ENCODE measurements around the gene GARIN5B. TPM values are rescaled to one million over a fixed set of nuclear protein-coding genes. Genes with fewer than 3 reads are reported as not detected.

Gene GARIN5B
- total and polyA plus RNA-seq, 2 of the 4 experiments (the other 2 are of a cell fraction): not detected

DNA sequence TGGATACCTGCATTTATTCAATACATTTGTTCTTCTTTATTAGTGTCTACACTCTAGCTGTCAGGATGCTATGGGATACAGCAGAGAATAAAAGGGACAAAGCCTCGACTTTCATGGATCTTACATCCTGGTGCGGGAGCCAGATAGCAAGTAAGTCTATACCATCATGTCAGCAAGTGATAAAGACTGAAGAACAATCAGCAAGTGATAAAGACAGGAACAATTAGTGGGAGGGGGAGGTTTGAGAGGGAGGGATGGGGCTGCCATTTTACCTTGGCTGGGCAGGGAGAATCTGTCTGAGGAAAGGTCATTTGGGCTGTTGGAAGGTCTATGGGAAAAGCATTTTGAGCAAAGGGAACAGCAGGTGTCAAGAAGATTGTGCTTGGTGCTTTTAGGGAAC lies 47.1 kb upstream of the GARIN5B start:
- ATAC-seq (ENCODE audit: low read depth) (no peak), DNase-seq (no peak)
- Histone ChIP-seq H2AFZ (replicated peaks; ENCODE audit: low read length, poor library complexity) (no peak overlapping the region), H3K4me1 (ENCODE audit: control insufficient read depth, insufficient read depth, low read length) (peaks cover 17% of the 10 kb centered on the region), H3K27me3 (ENCODE audit: control insufficient read depth, insufficient read depth, low read length) (no peaks in the 10 kb centered on the region; the same call in 1 of the 2 replicates), H2BK15ac (ENCODE audit: low read depth, low read length) (no peak overlapping the region), H3K9me1 (ENCODE audit: insufficient read depth, low read length) (peaks cover 15% of the 10 kb centered on the region), H3K4me2 (ENCODE audit: low read depth, low read length) (no peak overlapping the region), H3K4ac (ENCODE audit: low read depth, low read length) (no peak overlapping the region), H3K18ac (ENCODE audit: low read depth, low read length) (no peak overlapping the region), H2BK5ac (ENCODE audit: low read depth, low read length, poor library complexity, severe bottlenecking) (no peak overlapping the region), H3K4me3 (ENCODE audit: insufficient read depth, low read depth, low read length) (no peak overlapping the region), H2AK5ac (ENCODE audit: low read depth, low read length) (no peak overlapping the region), H3K14ac (replicated peaks; ENCODE audit: low read depth, low read length) (no peak overlapping the region), H3K36me3 (ENCODE audit: control insufficient read depth, insufficient read depth, low read length) (peaks cover 14% of the 10 kb centered on the region), H3K9ac (ENCODE audit: low read depth, low read length) (no peak overlapping the region), H4K5ac (ENCODE audit: low read depth, low read length) (no peak overlapping the region), H3K27ac (ENCODE audit: insufficient read depth, low read length) (no peak overlapping the region), H3K9me3 (ENCODE audit: control insufficient read depth, insufficient read depth, low read length) (no peaks in the 10 kb centered on the region), H2AK9ac (replicated peaks; ENCODE audit: low read depth, low read length, poor library complexity) (no peak overlapping the region), H4K91ac (ENCODE audit: insufficient read depth, low read depth, low read length) (no peak overlapping the region), H3K23ac (ENCODE audit: low read depth, low read length) (no peak overlapping the region), H4K8ac (ENCODE audit: low read depth in 2 of 2, low read length in 2 of 2) (no peak overlapping the region), H2BK20ac (ENCODE audit: low read depth, low read length) (no peak overlapping the region), H3K56ac (ENCODE audit: extremely low read depth, insufficient read depth, low read length) (no peak overlapping the region), H4K20me1 (ENCODE audit: insufficient read depth, low read length) (peaks cover 20% of the 10 kb centered on the region), H2BK120ac (ENCODE audit: low read depth, low read length) (no peak overlapping the region), H3K79me1 (ENCODE audit: low read depth in 1 of 2, low read length in 2 of 2) (peaks cover 0 to 17% of the 10 kb centered on the region in 2 experiments; a peak in 2 of 4 replicates)
- POLR2A ChIA-PET (ENCODE audit: unreplicated experiment): no interaction called here
- BruUV-seq (replicated peaks): no TSS peak
- CTCF ChIA-PET: no interaction called here
- dilution Hi-C loops (cut with HindIII; ENCODE audit: low sequenced_read_pairs, unreplicated experiment): no loop called here
- in situ Hi-C loops (cut with MboI; ENCODE audit: low sequenced_read_pairs): no loop called here
- intact Hi-C loops (cut with micrococcal nuclease): no loop called here
- TF ChIP-seq MAFK (IDR thresholded peaks at IDR 0.05; ENCODE audit: low read depth, low read length): no peak
- TF ChIP-seq, protein P1, sequence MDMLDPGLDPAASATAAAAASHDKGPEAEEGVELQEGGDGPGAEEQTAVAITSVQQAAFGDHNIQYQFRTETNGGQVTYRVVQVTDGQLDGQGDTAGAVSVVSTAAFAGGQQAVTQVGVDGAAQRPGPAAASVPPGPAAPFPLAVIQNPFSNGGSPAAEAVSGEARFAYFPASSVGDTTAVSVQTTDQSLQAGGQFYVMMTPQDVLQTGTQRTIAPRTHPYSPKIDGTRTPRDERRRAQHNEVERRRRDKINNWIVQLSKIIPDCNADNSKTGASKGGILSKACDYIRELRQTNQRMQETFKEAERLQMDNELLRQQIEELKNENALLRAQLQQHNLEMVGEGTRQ (IDR thresholded peaks at IDR 0.05; ENCODE audit: low read depth, low read length): no peak
- no peak for TF ChIP-seq FOS (IDR thresholded peaks at IDR 0.05; ENCODE audit: low read depth, low read length)
- no peak for TF ChIP-seq MAZ (IDR thresholded peaks at IDR 0.05; ENCODE audit: borderline replicate concordance, low read depth, low read length)
- TF ChIP-seq RAD21 (IDR thresholded peaks at IDR 0.05; ENCODE audit: low read length): no peak
- no peak for TF ChIP-seq RFX5 (IDR thresholded peaks at IDR 0.05; ENCODE audit: low read depth, low read length)
- no peak for TF ChIP-seq NFE2L2 (IDR thresholded peaks at IDR 0.05; ENCODE audit: low read depth, low read length)
- TF ChIP-seq SMC3 (IDR thresholded peaks at IDR 0.05; ENCODE audit: low read depth, low read length): no peak
- TF ChIP-seq, protein P2, sequence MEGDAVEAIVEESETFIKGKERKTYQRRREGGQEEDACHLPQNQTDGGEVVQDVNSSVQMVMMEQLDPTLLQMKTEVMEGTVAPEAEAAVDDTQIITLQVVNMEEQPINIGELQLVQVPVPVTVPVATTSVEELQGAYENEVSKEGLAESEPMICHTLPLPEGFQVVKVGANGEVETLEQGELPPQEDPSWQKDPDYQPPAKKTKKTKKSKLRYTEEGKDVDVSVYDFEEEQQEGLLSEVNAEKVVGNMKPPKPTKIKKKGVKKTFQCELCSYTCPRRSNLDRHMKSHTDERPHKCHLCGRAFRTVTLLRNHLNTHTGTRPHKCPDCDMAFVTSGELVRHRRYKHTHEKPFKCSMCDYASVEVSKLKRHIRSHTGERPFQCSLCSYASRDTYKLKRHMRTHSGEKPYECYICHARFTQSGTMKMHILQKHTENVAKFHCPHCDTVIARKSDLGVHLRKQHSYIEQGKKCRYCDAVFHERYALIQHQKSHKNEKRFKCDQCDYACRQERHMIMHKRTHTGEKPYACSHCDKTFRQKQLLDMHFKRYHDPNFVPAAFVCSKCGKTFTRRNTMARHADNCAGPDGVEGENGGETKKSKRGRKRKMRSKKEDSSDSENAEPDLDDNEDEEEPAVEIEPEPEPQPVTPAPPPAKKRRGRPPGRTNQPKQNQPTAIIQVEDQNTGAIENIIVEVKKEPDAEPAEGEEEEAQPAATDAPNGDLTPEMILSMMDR (conservative IDR thresholded peaks at IDR 0.05; ENCODE audit: low read depth, low read length): no peak
- TF ChIP-seq MXI1 (IDR thresholded peaks at IDR 0.05; ENCODE audit: borderline replicate concordance, low read depth, low read length): no peak
- no peak for TF ChIP-seq CHD1 (IDR thresholded peaks at IDR 0.05; ENCODE audit: low read depth, low read length)
- TF ChIP-seq, protein P3, sequence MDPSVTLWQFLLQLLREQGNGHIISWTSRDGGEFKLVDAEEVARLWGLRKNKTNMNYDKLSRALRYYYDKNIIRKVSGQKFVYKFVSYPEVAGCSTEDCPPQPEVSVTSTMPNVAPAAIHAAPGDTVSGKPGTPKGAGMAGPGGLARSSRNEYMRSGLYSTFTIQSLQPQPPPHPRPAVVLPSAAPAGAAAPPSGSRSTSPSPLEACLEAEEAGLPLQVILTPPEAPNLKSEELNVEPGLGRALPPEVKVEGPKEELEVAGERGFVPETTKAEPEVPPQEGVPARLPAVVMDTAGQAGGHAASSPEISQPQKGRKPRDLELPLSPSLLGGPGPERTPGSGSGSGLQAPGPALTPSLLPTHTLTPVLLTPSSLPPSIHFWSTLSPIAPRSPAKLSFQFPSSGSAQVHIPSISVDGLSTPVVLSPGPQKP (IDR thresholded peaks at IDR 0.05; ENCODE audit: borderline replicate concordance, low read depth, low read length): no peak
- TF ChIP-seq BHLHE40 (IDR thresholded peaks at IDR 0.05; ENCODE audit: low read depth, low read length): no peak
- no peak for TF ChIP-seq RCOR1 (IDR thresholded peaks at IDR 0.05; ENCODE audit: insufficient replicate concordance, low read length)
- no peak for TF ChIP-seq CEBPB (IDR thresholded peaks at IDR 0.05; ENCODE audit: low read depth, low read length)
- no peak for TF ChIP-seq POLR2A (IDR thresholded peaks at IDR 0.05; ENCODE audit: low read depth, low read length)
- WGBS, 2 experiments (ENCODE audit: extremely low coverage in 2 of 2, insufficient read length in 1 of 2): 90% methylated on average over 2 of the region's 2 CpGs; no CpG with 5 or more reads in 1 of the 2 experiments
